Measurements from ENCODE around the gene PROM1. TPM values are rescaled to one million over a fixed set of nuclear protein-coding genes. Genes with fewer than 3 reads are reported as not detected.

Gene PROM1
- total and polyA plus RNA-seq, 2 donors (not counting 1 experiment from before 2014, with no cell fraction given), result 0.10 to 0.17 TPM

- TF ChIP-seq CTCF (conservative IDR thresholded peaks at IDR 0.05 in 1 of 2, IDR thresholded peaks at IDR 0.05 in 1 of 2; ENCODE audit: low read depth in 1 of 2, low read length in 2 of 2) (no peak), EZH2 (IDR thresholded peaks at IDR 0.05; ENCODE audit: low read length, missing control alignments) (no peak)
- no peak for DNase-seq (ENCODE audit: low read depth in 2 of 2)
- Histone ChIP-seq H3K4me2 (ENCODE audit: extremely low read depth, insufficient read depth, low read length) (no peak overlapping the region), H3K79me2 (ENCODE audit: control insufficient read depth, insufficient read depth, low read length) (no peaks in the 10 kb centered on the region), H3K27ac (ENCODE audit: insufficient read depth, low read length) (no peak overlapping the region), H3K4me1 (ENCODE audit: control insufficient read depth, extremely low read depth, insufficient read depth, low read length) (no peaks in the 10 kb centered on the region), H3K9me3 (ENCODE audit: control insufficient read depth, insufficient read depth, low read depth, low read length) (no peaks in the 10 kb centered on the region), H2AFZ (ENCODE audit: low read length) (no peak overlapping the region), H3K27me3 (ENCODE audit: control insufficient read depth, insufficient read depth, low read length) (no peaks in the 10 kb centered on the region), H3K36me3 (ENCODE audit: control insufficient read depth, insufficient read depth, low read length) (no peaks in the 10 kb centered on the region), H3K9ac (ENCODE audit: insufficient read depth, low read length) (no peak overlapping the region), H4K20me1 (ENCODE audit: control insufficient read depth, extremely low read depth, insufficient read depth, low read length) (no peaks in the 10 kb centered on the region), H3K4me3 (replicated peaks in 1 of 4; ENCODE audit: control extremely low read depth in 1 of 4, insufficient read depth in 1 of 4, low read depth in 3 of 4, low read length in 4 of 4) (no peak overlapping the region)
Observed at GRCh38 chr4:15929540-15929939, 154.3 kb downstream of the PROM1 start.

DNA sequence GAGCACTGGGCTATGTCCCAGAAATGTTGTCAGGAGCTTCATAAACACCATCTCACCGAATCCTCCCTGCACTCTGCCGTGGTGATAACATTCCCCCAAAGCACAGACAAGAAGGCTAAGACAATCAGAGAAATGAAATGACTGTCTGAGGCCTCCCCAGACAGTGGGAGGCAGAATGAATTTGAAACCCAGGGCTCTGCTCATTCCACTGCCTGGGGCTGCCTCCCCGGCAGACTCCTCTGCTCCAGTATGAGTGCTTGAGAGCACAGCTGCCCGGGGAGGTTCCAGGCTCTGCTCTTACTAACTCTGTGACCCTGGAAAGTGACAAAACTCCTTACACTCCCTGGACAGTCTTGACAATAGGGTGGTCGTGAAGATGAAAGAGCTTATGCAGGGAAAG, 154.9 kb downstream of the PROM1 start:
- H3K36me3 ChIP-seq (ENCODE audit: control insufficient read depth, insufficient read depth, low read length), result no peaks in the 10 kb centered on the region
- H3K27ac ChIP-seq (ENCODE audit: insufficient read depth, low read length), result no peak overlapping the region
- H3K4me2 ChIP-seq (ENCODE audit: extremely low read depth, insufficient read depth, low read length), result no peak overlapping the region
- no peaks in the 10 kb centered on the region for H3K4me1 ChIP-seq (ENCODE audit: control insufficient read depth, extremely low read depth, insufficient read depth, low read length)
- H4K20me1 ChIP-seq (ENCODE audit: control insufficient read depth, extremely low read depth, insufficient read depth, low read length), result no peaks in the 10 kb centered on the region
- no peak overlapping the region for H3K4me3 ChIP-seq (replicated peaks in 1 of 4; ENCODE audit: control extremely low read depth in 1 of 4, insufficient read depth in 1 of 4, low read depth in 3 of 4, low read length in 4 of 4)
- H3K27me3 ChIP-seq (ENCODE audit: control insufficient read depth, insufficient read depth, low read length), result no peaks in the 10 kb centered on the region
- no peak for DNase-seq (ENCODE audit: low read depth in 2 of 2)
- H3K9me3 ChIP-seq (ENCODE audit: control insufficient read depth, insufficient read depth, low read depth, low read length), result no peaks in the 10 kb centered on the region
- no peak overlapping the region for H2AFZ ChIP-seq (ENCODE audit: low read length)
- no peaks in the 10 kb centered on the region for H3K79me2 ChIP-seq (ENCODE audit: control insufficient read depth, insufficient read depth, low read length)
- TF ChIP-seq EZH2 (IDR thresholded peaks at IDR 0.05; ENCODE audit: low read length, missing control alignments) (no peak), CTCF (conservative IDR thresholded peaks at IDR 0.05 in 1 of 2, IDR thresholded peaks at IDR 0.05 in 1 of 2; ENCODE audit: low read depth in 1 of 2, low read length in 2 of 2) (no peak)
- H3K9ac ChIP-seq (ENCODE audit: insufficient read depth, low read length), result no peak overlapping the region

DNA sequence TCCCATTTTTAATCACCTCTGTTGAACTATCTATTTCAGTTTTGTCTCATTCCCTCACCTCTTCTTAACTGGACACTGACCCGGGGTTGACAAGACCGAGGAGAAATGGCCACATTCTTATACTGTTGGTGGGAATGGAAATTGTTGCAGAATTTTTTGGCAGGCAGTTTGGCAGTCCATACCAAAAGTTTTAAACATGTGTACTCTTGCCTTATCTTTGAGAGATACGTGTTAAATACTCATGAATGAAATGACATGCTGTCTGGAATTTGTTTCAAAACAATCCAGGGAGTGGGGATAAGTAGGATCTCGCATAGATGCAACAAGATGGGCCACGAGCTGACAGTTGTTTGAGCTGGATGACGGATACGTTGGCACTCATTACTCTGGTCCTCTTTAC, 157.3 kb downstream of the PROM1 start:
- Histone ChIP-seq H3K9me3 (ENCODE audit: control insufficient read depth, insufficient read depth, low read depth, low read length) (no peaks in the 10 kb centered on the region), H4K20me1 (ENCODE audit: control insufficient read depth, extremely low read depth, insufficient read depth, low read length) (no peaks in the 10 kb centered on the region), H3K36me3 (ENCODE audit: control insufficient read depth, insufficient read depth, low read length) (no peaks in the 10 kb centered on the region), H3K4me3 (replicated peaks in 1 of 4; ENCODE audit: control extremely low read depth in 1 of 4, insufficient read depth in 1 of 4, low read depth in 3 of 4, low read length in 4 of 4) (no peak overlapping the region), H3K79me2 (ENCODE audit: control insufficient read depth, insufficient read depth, low read length) (no peaks in the 10 kb centered on the region), H3K27me3 (ENCODE audit: control insufficient read depth, insufficient read depth, low read length) (no peaks in the 10 kb centered on the region), H3K27ac (ENCODE audit: insufficient read depth, low read length) (no peak overlapping the region), H2AFZ (ENCODE audit: low read length) (no peak overlapping the region), H3K4me2 (ENCODE audit: extremely low read depth, insufficient read depth, low read length) (no peak overlapping the region), H3K9ac (ENCODE audit: insufficient read depth, low read length) (no peak overlapping the region), H3K4me1 (ENCODE audit: control insufficient read depth, extremely low read depth, insufficient read depth, low read length) (peaks cover 4% of the 10 kb centered on the region)
- no peak for TF ChIP-seq EZH2 (IDR thresholded peaks at IDR 0.05; ENCODE audit: low read length, missing control alignments)
- DNase-seq (ENCODE audit: low read depth in 2 of 2), result peak in 1 of 2 donors; percentile 52

Data from fibroblast of lung (primary cell).